Skeletal muscle cell (primary cell): ENCODE data around the gene KAT2B.
A peak's percentile ranks its signal among the peaks of the same experiment; 100 is the strongest.
"Not testable (repeated sequence)": the region's sequence is repeated elsewhere in the genome, so short reads cannot be mapped to it uniquely, and the experiment has no call there.

Experiments
- DNase-seq: peaks from one replicate; pipeline ENCODE4 v3.0.0-alpha.2; 2010; ENCODE audit warnings: low read depth
- H3K4me3 ChIP-seq: 2 replicates; pipeline ENCODE4 v1.5.1; 2011; ENCODE audit warnings: low read depth, mild to moderate bottlenecking, control low read depth, low read length, moderate library complexity

Gene KAT2B

GRCh38 chr3:20039765-20040547, at the start of gene KAT2B:
TSS of gene KAT2B (plus strand) at chr3:20040446. CDS start at chr3:20040478, 32 bp downstream.
- DNase-seq = no peak
- H3K4me3 ChIP-seq = peak within 1 kb of the TSS; percentile 75

DNA sequence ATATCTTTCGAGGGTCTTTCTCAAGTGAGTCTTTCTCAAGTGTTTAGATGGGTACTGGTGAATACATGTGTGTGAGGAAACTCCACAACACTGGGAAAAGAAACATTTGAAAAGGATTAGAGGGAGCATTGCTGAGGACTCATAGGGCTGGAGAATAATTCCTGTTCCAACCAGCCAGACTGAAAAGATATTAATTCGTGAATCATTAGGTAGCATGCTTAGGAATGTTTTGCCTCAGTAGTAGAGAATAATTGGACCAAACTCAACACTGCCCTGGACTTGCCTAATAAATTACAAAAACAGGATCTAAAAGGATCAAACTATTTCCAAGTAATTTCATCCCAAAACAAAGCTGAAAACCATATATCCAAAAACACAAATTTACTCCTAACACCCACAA, 45.5 kb upstream of the KAT2B start:
- DNase-seq = no peak
- no peak overlapping the region for H3K4me3 ChIP-seq

DNA sequence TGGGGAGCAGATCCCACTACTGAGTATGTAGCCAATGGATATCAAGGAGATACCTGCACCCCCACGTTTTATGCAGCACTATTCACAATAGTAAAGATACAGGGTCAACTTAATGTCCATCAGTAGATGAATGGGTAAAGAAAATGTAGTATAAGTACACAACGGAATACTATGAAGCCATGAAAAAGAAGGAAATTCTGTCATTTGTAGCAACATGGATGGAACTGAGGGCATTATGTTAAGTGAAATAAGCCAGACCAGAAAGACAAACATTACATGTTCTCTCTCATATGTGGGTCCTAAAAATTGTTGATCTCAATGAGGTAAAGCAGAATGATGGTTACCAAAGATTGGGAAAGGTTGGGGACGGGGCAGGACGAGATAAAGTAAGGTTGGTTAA, 42.7 kb upstream of the KAT2B start:
- DNase-seq = no peak
- H3K4me3 ChIP-seq = no peak overlapping the region

DNA sequence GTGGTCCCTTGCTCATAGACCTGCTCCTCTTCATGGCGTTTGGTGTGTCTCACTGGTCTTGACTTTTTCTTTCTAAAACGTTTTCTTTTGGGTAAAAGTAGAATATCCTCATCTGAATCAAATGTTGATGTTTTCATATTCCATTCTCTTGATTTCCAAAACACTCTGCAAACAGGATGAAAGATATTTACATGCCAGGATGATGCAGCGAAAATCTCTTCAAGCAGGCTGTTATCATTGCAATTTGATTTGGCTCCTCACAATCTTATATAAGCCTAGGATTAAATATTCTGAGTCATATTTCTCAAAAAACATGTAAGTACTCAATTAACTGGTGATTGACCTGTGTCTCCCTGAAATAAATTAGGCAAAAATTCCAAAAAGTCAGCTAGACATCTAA, 38.3 kb upstream of the KAT2B start:
- DNase-seq = no peak
- no peak overlapping the region for H3K4me3 ChIP-seq

- no peak for DNase-seq
- no peak overlapping the region for H3K4me3 ChIP-seq
These were observed 32.3 kb upstream of the KAT2B start for GRCh38 chr3:20007960-20008359.

DNA sequence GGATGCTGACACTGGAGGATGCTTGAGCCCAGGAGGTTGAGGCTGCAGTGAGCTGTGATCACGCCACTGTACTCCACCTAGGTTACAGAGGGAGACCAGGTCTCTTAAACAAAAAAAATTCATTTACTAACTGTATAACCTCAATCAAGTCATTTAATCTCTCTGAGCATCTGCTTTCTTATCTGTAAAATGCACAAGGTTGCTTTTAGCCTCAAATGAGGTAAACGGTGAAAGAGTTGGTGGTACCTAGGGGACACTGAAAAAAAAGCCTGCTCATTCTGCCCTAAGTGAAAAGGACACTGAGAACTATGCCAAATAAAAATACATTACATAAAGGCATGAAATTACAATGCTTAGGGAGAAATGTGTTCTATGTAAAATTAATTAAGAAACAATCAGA, 31.6 kb upstream of the KAT2B start:
- H3K4me3 ChIP-seq = no peak overlapping the region
- DNase-seq = no peak

DNA sequence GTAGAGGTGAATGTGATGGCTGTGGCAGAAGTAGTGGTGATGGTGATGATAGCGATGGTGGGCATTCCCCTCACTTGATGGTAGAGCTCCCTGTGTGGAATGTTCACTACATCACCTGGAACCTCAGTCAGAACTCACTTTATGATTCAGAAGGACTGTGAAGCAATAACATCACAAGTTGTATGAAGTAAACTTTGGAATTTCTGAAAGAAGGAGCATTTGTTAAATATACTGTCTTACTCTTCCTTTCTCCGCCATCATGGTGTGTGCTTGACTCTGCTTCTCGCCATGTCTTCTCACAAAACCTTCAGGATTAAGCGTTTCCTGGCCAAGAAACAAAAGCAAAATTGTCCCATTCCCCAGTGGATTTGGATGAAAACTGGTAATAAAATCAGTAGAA, 28.1 kb upstream of the KAT2B start, which contains the start of gene PP2D1:
Gene PP2D1 (minus strand): TSS at position 101 of the 400 bp plus-strand sequence. CDS start 192 bp downstream, outside the sequence.
- DNase-seq = no peak
- no peak within 1 kb of the TSS for H3K4me3 ChIP-seq

DNA sequence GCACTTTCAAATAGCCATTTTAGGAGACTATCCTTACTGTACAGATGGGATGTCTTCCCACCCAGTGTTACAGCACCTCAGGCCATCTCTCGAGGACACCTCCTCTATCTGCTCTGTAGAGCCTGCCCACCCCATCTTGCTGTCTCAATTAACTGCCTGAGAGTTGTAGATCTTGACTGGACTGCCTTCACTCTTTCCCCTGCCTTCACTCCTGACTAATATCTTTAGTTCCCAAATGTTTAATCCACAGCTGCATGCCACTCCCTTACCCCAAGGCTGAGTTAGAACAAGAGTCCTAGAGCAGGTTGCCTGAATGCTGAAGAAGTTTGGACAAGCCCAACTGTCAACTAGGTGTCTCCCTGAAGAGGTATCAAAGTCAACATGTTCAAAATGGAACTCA, 26.9 kb upstream of the KAT2B start:
- no peak for DNase-seq
- no peak overlapping the region for H3K4me3 ChIP-seq

GRCh38 chr3:20015525-20015924, 24.7 kb upstream of the KAT2B start:
- no peak overlapping the region for H3K4me3 ChIP-seq
- DNase-seq = no peak

DNA sequence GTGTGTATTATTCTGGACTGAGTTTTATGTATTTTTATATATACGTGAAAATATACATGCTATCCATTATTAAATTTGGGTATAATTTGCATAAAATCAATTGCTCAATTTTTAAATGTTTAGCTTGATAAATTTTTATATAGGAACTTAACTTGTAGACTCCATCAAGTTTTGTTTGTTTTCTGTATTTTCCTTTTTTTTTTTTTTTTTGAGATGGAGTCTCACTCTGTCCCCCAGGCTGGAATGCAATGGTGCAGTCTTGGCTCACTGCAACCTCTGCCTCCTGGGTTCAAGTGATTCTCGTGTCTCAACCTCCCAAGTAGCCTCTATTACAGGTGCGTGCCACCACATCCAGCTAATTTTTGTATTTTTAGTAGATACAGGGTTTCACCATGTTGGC, 24.2 kb upstream of the KAT2B start:
- not testable (repeated sequence) for DNase-seq, H3K4me3 ChIP-seq

DNA sequence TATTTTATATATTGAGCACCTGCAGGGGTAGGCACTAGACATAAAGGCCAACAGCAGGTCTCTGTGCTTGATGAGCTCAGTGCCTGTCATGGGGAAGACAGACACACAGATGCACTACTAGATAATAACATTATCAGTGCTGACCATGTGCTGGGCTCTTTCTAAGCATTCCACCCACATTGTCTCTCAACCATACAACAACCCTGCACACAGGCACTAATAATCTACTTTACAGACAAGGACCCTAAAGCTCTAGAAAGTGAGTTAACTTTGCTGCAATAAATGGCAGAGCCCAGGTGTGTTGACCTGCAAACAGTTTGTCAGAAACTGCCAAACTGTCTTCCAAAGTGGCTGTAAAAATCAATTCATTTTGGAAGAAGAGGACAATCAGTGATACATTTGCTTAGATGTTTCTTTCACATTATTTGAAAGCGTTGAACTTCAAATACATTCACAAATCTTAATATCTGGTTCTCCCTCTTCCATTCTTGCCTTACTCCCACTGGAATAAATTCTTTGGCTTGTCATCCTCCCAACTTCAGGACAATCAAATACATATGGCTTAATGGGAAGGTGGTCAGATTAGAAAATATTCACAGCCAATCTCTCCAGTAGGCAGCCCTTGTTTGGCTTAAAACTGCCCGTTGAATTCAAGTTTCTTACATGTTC, 17.2 kb upstream of the KAT2B start:
- DNase-seq = no peak
- no peak overlapping the region for H3K4me3 ChIP-seq

- no peak for DNase-seq
- H3K4me3 ChIP-seq = no peak overlapping the region
These were observed 16.4 kb upstream of the KAT2B start for GRCh38 chr3:20023623-20024405.

- no peak for DNase-seq
- H3K4me3 ChIP-seq = no peak overlapping the region
These were observed 13.1 kb upstream of the KAT2B start for GRCh38 chr3:20027136-20027535.

DNA sequence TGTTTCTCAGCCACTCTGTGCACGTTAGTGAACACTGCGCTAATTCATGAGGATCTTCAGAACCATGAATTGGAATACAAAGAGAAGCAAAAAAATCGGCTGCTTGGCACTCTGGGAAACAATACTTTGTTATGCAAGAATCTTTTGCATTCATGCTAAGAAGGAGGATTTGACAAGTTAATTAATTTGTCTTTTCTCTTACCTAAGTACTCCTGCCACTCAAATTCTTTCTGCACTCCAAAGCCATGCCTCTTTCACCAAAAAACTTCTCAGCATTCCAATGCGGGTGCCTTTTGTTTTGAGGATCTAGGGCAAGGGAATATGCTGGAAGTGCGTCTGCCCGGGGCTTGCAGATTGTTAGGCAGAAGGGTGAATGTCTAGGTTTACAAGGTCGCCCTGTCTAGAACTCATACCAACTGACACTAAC, 11.3 kb upstream of the KAT2B start:
- DNase-seq = no peak
- no peak overlapping the region for H3K4me3 ChIP-seq

- H3K4me3 ChIP-seq, DNase-seq: not testable (repeated sequence)
These were observed 8.3 kb upstream of the KAT2B start for GRCh38 chr3:20031939-20032338.

GRCh38 chr3:20035019-20035418, 5.2 kb upstream of the KAT2B start:
- DNase-seq = no peak

DNA sequence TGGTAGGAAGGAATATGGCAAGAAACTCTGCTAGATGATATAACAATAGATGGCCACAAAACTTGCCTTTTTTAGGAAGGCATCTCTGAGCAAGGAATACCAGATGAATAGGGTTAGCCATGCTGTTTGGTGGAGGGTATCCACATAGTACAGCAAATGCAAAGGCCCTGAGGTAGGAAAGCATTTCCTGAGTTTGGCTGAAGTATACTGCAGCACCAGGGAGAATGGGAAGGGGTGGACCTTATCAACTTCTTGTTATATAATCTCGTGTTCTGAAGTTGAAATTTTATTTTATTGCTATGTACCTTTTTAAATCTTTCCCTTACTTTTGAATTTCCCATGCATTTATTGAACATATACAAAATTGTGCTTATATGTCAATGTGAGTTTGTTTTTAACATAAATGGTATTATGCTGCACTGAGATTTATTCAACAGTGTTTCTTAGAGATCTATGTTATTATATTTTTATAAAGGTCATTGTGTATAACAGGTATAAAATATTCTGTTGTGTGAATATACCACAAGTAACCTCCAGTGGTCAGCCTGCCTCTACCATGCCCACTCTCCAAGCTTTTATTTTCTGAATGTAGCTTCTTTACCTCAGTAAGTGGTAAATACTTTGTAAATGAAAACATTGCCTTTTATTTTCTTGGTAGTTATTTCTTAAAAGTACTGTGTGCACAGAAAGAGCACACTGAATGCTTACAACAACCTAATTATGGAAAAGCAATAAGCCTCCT, 2.8 kb upstream of the KAT2B start:
- H3K4me3 ChIP-seq = no peak overlapping the region
- no peak for DNase-seq

More at GRCh38 chr3:20035019-20035418, 5.2 kb upstream of the KAT2B start:
- H3K4me3 ChIP-seq = no peak overlapping the region

DNA sequence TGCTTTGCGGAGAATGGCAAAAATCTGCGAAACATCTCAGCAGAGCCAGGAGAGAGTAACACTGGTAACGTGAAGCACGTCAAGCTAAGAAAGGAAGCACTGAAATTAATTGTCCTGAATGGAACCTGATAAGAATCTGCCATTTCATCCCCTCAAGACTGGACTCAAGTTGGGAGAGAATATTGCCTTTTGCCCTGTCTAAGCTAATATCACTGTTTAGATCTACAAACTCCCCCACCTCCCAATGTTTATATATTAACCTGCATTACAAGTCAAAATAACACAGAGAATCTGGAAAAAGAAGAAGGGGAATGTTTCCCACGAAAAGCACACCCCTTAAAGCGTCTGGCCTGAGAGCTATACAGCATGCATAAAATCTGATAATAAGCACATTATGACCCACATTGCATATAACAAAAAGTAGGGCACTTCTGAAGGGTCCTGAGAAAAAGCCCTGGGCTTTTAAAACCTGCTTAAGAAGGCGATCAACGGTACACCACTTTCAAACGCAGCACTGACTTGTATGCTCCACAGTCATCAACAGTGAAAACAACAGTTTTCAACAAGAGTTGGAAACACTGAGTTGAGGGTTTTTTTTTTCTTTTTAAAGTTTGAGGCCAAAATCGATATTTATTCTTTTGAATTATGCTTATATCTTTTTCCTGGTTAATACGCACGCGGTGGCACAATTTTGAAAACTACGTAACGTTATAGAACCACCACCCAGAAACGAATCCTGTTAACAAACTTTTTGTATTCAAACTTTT, 1.4 kb upstream of the KAT2B start:
- H3K4me3 ChIP-seq = peak overlapping the region; percentile 75
- no peak for DNase-seq

DNA sequence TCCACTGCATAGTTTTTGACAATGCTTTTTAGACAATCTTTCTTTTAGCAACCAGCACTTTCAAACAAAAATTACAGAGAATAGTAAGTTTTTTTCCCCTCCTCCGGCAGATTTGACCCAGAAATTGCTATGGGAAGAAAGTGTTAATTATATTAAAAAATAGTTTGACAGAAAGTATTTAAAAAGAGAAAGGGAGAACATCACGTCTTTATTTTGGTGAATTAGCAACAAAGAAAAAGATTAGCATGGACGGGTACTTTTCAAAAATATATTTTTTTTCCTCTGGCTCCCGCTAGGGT, 831 bp upstream of the KAT2B start:
- DNase-seq = no peak

More for the DNA sequence above, 831 bp upstream of the KAT2B start:
- peak overlapping the region; percentile 75 for H3K4me3 ChIP-seq
